Stimulated activated CD8-positive, alpha-beta memory T cell treated with anti-CD3 and anti-CD28 coated beads, Interleukin-12 subunit alpha, Interleukin-12 subunit beta, amount 100 ng/mL, for 24 hours (primary cell): ENCODE results near the gene PCNX2.

Source experiments
- DNase-seq: peaks from one replicate; pipeline ENCODE4 v3.0.0-alpha.2; 2020; ENCODE audit errors: extremely low read depth

PCNX2 gene

GRCh38 chr1:233256789-233257188 is 38.7 kb downstream of the PCNX2 start:
- DNase-seq, result no peak

- no peak for DNase-seq
Observed at GRCh38 chr1:233256191-233256590, 39.3 kb downstream of the PCNX2 start.

DNA sequence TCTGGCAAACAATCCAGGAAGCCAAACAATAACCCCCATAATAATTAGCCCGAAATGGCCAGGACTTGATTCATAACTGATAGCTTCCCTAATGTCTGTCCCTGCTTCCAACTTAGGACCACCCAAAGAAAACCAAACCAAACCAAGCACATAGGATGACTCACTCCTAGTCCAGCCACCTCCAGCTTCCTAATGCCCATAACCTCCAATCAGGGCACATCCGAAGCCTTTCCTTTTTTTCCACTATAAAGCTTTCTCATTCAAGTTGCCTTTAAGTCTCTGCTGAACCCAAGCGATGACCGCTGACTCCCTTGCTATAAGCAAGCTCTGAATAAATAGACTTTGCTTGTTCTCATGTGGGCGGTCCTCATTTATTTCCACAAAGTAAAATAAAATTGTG is 40.4 kb downstream of the PCNX2 start:
- no peak for DNase-seq

DNA sequence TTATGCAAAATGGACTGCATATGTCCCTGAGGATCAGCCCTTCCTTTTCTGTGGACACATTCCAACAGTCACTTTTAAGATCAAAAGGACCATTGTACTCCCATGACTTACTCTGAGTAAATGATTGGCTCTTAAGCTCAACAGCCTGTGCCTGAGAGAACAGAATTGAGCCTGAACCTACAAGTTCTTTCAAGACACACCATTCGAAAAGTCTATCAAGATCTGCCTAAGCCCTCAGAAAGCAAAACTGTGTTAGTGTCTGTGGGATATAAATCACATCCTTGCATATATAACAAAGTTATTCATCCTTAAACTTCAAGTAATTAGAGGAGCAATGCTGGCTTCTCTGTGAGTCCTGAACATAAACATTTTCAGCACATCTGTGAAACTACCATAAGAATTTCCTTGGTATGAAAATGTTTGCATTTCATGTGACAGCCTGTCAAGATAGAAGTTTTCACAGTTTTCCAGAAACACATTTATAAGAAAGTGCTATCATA is 41.6 kb downstream of the PCNX2 start:
- DNase-seq, result no peak

- DNase-seq, result no peak
Observed at GRCh38 chr1:233253231-233253831, 42.2 kb downstream of the PCNX2 start.

- DNase-seq, result no peak
Observed at GRCh38 chr1:233252441-233252840, 43.1 kb downstream of the PCNX2 start.

DNA sequence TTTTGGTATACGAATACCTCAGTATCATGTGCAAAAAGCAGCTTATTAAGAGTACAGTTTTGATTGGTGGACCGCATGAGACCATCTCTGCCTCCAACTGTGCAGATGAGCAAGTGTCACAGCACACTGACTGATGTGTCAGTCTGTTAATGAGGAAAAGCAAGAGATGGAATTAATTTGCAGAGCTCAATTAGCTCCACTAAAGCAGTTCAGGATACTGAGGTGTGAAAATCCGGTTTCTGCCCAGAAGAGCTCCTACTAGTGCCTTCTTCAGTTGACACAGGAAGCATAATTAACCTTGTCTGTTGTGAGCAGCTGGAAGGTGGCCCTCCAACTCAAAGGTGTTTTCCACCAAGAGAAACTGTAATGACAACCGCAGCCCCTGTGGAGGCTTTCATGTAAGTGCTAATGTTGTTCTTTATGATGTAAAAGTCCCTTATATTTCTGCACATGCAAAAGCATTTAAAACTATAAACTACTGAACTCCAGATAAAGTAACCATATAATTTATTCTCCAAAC is 44.3 kb downstream of the PCNX2 start:
- no peak for DNase-seq

DNA sequence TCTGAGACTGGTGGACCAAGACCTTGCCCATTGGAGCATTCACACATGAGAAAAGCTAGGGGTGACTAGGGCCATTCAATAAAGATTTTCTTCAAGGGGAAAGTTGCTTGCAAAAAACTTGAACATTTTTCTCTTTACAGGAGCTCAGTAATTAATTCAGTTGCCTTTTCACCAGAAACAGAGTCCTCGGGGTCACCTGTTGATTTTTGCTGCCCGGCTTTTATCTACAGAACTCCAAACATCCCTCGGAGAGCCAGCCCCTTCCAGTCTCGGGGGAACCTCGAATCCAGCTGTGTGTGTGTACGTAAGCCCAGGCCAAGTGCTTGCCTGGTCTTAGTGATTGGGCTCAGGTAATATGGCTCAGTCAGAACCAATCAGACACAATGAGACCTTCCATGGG is 47.5 kb downstream of the PCNX2 start:
- DNase-seq, result no peak

DNA sequence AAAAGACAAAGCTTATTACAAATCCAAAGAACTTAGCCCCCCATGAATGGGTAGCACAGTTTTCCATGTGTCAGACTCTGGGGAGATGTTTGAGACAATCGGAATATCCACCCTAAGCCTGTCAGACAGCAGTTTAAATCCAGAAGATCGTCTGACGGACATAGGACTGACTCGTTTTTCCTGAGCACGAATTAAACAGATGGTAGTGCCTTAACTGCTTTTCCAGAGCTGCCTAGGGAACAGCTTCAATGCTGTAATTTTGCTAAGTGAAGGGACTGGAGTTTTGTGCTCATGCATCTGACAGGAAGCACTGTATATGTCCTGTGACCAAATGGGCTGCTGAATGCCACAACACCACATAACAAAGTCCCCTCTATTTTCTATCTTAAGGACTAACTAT is 48.6 kb downstream of the PCNX2 start:
- no peak for DNase-seq

- no peak for DNase-seq
Observed at GRCh38 chr1:233245191-233245765, 50.2 kb downstream of the PCNX2 start.

DNA sequence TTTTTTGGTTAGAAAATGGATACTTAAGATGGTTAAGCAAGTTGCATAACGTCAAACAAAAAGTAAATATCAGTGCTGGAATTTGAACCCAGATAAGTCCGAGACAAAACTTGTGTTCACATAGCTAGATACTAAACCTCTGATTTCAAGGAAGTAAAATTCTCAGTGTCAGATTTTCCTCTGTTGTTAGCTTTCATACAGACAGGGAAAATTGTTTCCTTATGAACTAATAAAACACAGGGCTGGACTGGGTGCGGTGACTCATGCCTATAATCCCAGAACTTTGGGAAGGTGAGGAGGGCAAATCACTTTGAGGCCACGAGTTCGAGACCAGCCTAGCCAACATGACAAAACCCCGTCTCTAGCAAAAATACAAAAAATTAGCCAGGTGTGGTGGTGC is 51.3 kb downstream of the PCNX2 start:
- DNase-seq, result no peak

DNA sequence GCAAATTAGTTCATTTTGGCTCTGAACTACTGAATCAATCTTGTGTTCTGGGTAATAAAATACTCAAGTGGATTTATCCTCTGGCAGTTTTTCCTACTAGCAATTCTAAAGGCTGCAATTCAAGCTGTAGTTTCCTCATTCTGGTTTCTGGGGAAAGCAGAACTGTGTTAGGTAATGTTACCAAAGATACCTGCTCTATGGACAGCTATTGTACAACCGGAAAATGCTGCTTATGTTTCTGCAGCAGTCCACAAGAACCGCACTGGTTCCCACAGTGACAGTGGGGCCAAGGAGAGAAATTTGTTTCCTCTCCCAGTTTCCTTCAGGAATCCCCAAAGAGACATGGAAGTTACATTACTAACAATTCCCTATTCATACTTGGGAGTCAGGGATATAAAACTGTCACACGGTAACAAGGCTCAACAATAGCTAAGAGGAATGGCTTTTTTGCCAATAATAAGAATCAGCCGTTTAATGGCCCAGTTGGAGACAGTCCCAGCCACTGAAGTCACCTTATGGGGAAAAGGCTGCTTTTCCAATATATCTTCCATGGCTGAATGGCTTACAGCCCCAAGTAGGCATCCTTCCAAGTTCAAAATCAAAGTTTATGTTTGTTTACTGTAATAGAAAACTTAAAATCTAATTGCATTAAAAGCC is 52.6 kb downstream of the PCNX2 start:
- DNase-seq, result no peak

DNA sequence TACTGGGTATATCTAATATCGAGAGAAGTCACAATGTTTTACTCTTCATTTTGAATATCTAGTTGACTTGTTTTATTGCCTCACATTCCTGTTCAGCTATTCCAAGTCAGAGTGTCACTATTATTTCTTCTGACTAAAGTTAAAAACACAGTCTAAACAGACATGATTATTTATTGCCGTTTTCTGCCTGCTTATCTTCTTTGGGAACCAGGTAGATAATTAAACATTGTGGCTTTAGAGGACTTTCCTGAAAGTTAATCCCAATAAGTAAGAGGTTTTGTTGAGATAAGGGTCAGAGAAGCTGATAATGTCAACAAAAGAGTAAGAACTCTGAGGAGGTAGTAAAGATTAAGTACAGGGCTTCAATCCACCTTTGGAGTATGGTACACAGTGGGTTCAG is 53.8 kb downstream of the PCNX2 start:
- DNase-seq, result no peak

- no peak for DNase-seq
Observed at GRCh38 chr1:233240829-233241682, 54.5 kb downstream of the PCNX2 start.

DNA sequence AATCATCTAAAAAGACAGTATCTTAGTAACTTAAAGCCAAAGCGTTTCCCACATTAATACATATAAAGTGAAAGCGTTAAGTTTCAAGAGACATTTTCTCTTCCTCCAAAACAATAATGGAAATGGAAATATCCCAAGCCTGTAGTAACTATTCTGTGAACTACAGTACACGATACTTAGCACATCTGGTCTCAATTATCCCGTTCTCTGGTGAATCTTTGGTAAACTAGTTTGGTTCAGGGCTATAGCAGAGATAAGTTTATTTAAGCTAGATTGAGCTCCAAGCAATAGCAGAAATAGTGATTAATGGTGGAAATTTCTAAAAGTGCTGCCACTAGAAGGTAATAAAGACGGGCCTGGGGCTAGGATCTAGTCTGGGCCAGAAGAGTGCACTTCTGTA is 55.2 kb downstream of the PCNX2 start:
- DNase-seq, result no peak

DNA sequence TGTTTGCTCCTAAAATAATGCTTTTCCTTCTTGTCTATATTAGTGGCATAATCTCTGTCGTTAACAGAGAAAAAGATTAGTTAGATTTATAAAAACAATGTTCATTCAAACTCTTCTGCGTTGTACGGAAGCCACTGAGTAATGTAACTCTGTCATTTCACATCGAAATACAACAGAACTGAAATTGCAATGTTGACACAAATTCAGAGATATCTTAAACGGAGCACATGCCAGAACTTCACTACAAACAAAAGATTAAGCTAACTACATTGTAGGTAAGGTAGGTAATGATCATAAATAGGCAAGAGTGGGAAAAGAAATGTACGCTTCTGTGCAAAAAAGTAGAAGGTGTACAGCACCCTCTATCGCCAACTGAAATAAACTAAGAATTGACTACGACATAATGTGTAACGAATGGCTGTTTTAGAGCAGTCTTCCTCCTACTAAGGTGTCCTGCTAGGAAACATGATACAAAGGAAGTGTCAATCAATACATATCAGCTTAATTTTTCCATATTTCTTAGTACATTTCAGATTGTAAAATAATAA is 56.6 kb downstream of the PCNX2 start:
- no peak for DNase-seq

DNA sequence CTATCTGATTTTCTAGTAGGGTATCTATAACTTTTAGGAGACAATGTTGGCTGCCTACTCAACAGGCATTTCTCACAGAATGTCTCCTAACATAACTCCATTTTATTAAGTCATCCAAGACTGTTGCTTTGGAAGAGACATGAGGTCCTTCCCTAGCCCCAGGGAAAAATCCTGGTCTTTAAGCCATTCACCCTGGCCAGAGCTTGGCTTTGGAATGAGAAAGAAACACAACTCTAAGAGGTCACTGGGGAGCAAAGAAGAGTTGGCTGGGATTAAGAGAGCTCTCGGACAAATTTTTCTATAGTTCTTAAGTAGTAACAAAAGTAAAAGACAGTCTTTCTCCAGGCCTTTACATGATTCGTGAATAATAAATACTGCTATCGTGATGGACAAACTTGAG is 57.9 kb downstream of the PCNX2 start:
- no peak for DNase-seq

DNA sequence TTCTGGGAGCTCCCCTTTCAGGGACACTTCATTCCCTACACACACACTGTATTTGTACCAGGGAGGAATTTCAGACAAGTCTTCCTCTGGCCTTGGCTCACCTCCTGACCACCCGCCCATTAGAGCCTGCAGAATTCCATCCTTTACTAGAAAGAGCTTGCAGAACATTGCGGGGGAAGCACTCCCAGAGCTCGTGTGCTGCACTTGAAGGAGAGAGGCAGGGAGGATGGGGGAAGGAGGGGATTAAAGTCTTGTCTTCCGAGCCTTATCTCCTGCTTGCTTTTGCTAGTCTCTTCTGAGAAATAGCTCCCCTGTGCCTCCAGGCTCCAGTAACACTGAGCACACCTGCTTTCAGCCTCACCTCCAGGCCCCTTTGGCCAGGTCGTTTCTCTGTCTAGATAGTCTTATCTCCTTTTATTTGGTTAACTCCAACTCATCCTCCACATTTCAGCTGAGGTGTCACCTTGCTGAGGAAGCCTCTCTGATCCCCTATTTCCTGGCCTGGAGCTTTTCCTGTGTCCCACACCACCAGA is 62.0 kb downstream of the PCNX2 start:
- no peak for DNase-seq

DNA sequence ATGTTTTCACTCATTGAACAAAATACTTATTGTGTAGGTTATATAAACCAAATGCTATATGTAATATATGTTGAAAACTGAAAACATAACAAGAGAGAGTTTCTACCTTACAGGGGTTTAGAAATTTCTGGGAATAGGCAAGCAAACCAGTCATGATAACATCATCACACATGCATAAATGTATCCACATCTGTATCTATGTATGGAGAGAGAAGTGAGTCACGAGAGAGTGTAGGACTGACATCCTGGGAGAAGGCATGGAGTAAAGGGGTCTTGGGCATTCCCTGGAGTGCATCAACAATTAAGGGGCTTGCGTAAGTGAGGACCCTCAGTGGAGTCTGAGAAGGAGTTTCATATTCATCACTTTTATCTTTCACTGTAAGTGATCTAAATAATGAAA is 65.5 kb downstream of the PCNX2 start:
- DNase-seq, result no peak

DNA sequence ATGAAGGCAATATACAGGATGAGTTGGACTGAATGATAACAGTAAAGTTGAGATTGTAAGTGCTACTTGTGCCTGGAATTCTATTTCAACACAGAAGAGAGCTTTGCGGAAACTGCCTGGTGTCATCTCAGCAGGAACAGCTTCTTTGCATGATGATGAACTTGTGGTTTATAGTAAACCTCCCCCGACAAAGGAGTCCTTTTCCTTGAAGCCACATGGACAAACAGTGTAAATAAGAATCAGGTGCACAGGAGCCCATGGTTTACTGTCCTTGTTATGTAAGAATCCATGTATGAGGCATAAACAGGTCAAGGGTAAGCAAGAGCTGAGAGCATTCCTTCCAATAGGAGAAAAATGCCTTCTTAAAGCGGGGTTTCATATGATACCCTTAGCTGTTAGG is 66.2 kb downstream of the PCNX2 start:
- DNase-seq, result no peak

DNA sequence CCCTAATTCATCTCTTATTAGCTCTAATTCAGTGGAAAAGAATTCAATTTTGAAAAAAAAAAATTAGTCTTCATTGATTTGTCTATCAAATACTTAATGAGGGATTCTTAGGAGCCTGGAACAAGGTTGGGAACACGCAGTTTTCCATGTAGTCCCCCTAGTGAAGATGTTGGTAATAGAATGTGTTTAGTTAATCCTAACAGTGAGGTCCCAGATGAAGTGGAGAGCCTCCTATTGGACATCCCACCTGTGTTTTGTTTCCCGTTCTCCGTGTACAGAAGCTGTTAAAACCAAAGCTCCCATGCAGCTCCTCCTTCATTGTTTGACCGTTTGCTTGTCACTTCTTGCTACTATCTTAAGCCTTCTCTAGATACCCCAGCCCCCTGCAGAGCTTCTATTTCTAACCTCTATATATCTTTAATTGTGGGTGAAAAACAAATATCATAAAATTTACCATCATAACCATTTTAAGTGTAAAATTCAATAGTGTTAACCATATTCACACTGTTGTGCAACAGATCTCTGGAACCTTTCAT is 67.5 kb downstream of the PCNX2 start:
- DNase-seq, result no peak
